ENCODE data around the gene PNPLA1.

DNA sequence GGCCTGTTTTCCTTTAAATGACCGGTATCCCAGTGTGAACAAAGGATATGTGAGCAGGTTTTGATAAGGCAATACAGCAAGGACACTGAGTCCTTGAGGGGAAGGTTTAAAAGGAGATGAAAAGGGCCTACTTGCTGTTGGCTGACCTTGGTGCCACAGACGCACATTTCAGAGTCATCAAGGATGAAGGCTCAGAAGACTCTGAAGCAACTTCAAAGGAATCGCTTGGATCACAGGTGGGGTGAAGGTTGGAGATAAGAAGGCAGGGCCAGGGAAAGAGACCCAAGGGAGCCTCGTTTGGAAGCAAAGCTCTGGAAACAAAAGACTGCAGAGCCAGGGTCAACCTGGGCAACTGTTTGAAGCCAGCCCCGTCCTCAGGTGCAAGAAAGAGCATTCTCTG, 30.1 kb upstream of the PNPLA1 start:
- TF ChIP-seq, protein P1, sequence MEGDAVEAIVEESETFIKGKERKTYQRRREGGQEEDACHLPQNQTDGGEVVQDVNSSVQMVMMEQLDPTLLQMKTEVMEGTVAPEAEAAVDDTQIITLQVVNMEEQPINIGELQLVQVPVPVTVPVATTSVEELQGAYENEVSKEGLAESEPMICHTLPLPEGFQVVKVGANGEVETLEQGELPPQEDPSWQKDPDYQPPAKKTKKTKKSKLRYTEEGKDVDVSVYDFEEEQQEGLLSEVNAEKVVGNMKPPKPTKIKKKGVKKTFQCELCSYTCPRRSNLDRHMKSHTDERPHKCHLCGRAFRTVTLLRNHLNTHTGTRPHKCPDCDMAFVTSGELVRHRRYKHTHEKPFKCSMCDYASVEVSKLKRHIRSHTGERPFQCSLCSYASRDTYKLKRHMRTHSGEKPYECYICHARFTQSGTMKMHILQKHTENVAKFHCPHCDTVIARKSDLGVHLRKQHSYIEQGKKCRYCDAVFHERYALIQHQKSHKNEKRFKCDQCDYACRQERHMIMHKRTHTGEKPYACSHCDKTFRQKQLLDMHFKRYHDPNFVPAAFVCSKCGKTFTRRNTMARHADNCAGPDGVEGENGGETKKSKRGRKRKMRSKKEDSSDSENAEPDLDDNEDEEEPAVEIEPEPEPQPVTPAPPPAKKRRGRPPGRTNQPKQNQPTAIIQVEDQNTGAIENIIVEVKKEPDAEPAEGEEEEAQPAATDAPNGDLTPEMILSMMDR (optimal IDR thresholded peaks at IDR 0.05 in 1 of 3, IDR thresholded peaks at IDR 0.05 in 1 of 3, conservative IDR thresholded peaks at IDR 0.05 in 1 of 3; ENCODE audit: extremely low read depth in 1 of 3, insufficient read depth in 2 of 3, low read length in 3 of 3), result no peak
- TF ChIP-seq EZH2 (IDR thresholded peaks at IDR 0.05; ENCODE audit: low read length), result no peak

Measured in keratinocyte (primary cell).